GM23338 (cell line): ENCODE data around the gene BLOC1S5. TPM values are rescaled to one million over a fixed set of nuclear protein-coding genes. Genes with fewer than 3 reads are reported as not detected.

Experiments used
- ATAC-seq: fragments of 200-7000 bp; cut with Tn5 transposase; 3 replicates; pipeline ENCODE4 v1.9.1; 2020
- DNase-seq: peaks from one replicate; pipeline ENCODE4 v3.0.0-alpha.2; 2015; ENCODE audit warnings: low spot score
- H2AFZ ChIP-seq: fragments of 200-600 bp; sonication (generic); 2 replicates; pipeline ENCODE4 v1.8.0; 2016; ENCODE audit warnings: antibody characterized with exemption, mild to moderate bottlenecking, moderate library complexity
- H3F3A ChIP-seq: fragments of 200-600 bp; sonication (generic); replicated peaks from 2 replicates; pipeline ENCODE4 v1.8.0; 2017; ENCODE audit warnings: antibody characterized with exemption, mixed run types, low read depth
- H3K27ac ChIP-seq: fragments of 200-600 bp; sonication (generic); 2 replicates; pipeline ENCODE4 v1.6.1; 2016; ENCODE audit warnings: low read depth
- H3K27me3 ChIP-seq: fragments of 200-600 bp; sonication (generic); 2 replicates; pipeline ENCODE4 v1.8.0; 2016; ENCODE audit warnings: mild to moderate bottlenecking, mixed run types, moderate library complexity; ENCODE audit not compliant: insufficient read depth
- H3K36me3 ChIP-seq: fragments of 200-600 bp; sonication (generic); 2 replicates; pipeline ENCODE4 v1.8.0; 2016; ENCODE audit warnings: mild to moderate bottlenecking; ENCODE audit not compliant: insufficient read depth
- H3K4me1 ChIP-seq: fragments of 200-600 bp; sonication (generic); 2 replicates; pipeline ENCODE4 v1.8.0; 2016; ENCODE audit warnings: mild to moderate bottlenecking, moderate library complexity; ENCODE audit not compliant: insufficient read depth
- H3K4me2 ChIP-seq: fragments of 200-600 bp; sonication (generic); 2 replicates; pipeline ENCODE4 v1.7.1; 2017; ENCODE audit warnings: mixed run types
- H3K4me3 ChIP-seq: fragments of 200-600 bp; sonication (generic); 2 replicates; pipeline ENCODE4 v1.6.1; 2016; ENCODE audit warnings: mixed run types
- H3K79me2 ChIP-seq: fragments of 200-600 bp; sonication (generic); replicated peaks from 2 replicates; pipeline ENCODE4 v1.8.0; 2017; ENCODE audit warnings: mild to moderate bottlenecking; ENCODE audit not compliant: insufficient read depth
- H3K9me2 ChIP-seq: fragments of 200-600 bp; sonication (generic); 2 replicates; pipeline ENCODE4 v1.8.0; 2017; ENCODE audit not compliant: insufficient read depth
- H4K20me1 ChIP-seq: fragments of 200-600 bp; sonication (generic); replicated peaks from 2 replicates; pipeline ENCODE4 v1.8.0; 2017; ENCODE audit warnings: mild to moderate bottlenecking; ENCODE audit not compliant: insufficient read depth
- H3K27ac Mint-ChIP-seq: 2 replicates; pipeline ENCODE4 v1.8.0; 2020; ENCODE audit warnings: inconsistent platforms, mild to moderate bottlenecking, moderate library complexity, mixed read lengths
- H3K27me3 Mint-ChIP-seq: 3 replicates; pipeline ENCODE4 v1.8.0; 2022; ENCODE audit warnings: low read depth, mild to moderate bottlenecking, moderate library complexity, mixed read lengths, inconsistent platforms; ENCODE audit not compliant: insufficient read depth, poor library complexity
- H3K36me3 Mint-ChIP-seq: 3 replicates; pipeline ENCODE4 v1.8.0; 2021; ENCODE audit warnings: low read depth, mild to moderate bottlenecking, inconsistent platforms, moderate library complexity, mixed read lengths
- H3K4me1 Mint-ChIP-seq: 3 replicates; pipeline ENCODE4 v1.8.0; 2020; ENCODE audit warnings: mild to moderate bottlenecking, inconsistent platforms, mixed read lengths
- H3K4me3 Mint-ChIP-seq: 3 replicates; pipeline ENCODE4 v1.8.0; 2021; ENCODE audit warnings: moderate library complexity, mild to moderate bottlenecking, inconsistent platforms, mixed read lengths
- H3K9me3 Mint-ChIP-seq: 3 replicates; pipeline ENCODE4 v1.8.0; 2020; ENCODE audit warnings: moderate library complexity, mild to moderate bottlenecking, inconsistent platforms, mixed read lengths
- CREB1 ChIP-seq: fragments of 250-450 bp; sonication (Bioruptor Pico); IDR thresholded peaks from 2 replicates; pipeline ENCODE4 v1.5.0; 2020; ENCODE audit warnings: low read depth, mild to moderate bottlenecking, moderate library complexity
- CTCF ChIP-seq, 2 experiments: fragments of 200-600 bp in 1 of 2; sonication (generic) in 1 of 2; conservative IDR thresholded peaks; 2 replicates each; pipeline versions ENCODE4 v1.5.1 to v1.6.1; 2016 to 2017; ENCODE audit warnings: antibody characterized with exemption in 2 of 2, low read depth in 2 of 2, mild to moderate bottlenecking in 2 of 2, moderate library complexity in 1 of 2
- ETS1 ChIP-seq: IDR thresholded peaks from 2 replicates; pipeline ENCODE4 v1.6.1; 2016; ENCODE audit warnings: antibody characterized with exemption
- NANOG ChIP-seq: IDR thresholded peaks from 2 replicates; pipeline ENCODE4 v1.6.1; 2016; ENCODE audit warnings: antibody characterized with exemption, borderline replicate concordance
- REST ChIP-seq: IDR thresholded peaks from one replicate; pipeline ENCODE4 v1.6.1; 2018; ENCODE audit warnings: antibody characterized with exemption; ENCODE audit not compliant: unreplicated experiment
- ZNF114 ChIP-seq: fragments of 250-450 bp; sonication (Bioruptor Pico); IDR thresholded peaks from 2 replicates; pipeline ENCODE4 v1.5.0; 2020; ENCODE audit warnings: mild to moderate bottlenecking, moderate library complexity
- ZNF462 ChIP-seq: fragments of 250-450 bp; sonication (Bioruptor Pico); IDR thresholded peaks from 2 replicates; pipeline ENCODE4 v1.5.0; 2020; ENCODE audit warnings: mild to moderate bottlenecking, moderate library complexity
- polyA plus RNA-seq: library from polyadenylated mRNA; unstranded; fragments of >200 nt; fragmentation: Nextera tagmentation; extraction: Ambion mirVana; gene quantifications from 2 replicates; pipeline ENCODE4 v1.2.1, GENCODE V29; 2016
- total RNA-seq: library from RNA; depleted of rRNA; stranded (reverse); fragments of >200 nt; shearing (Covaris generic); gene quantifications from 2 replicates; pipeline ENCODE4 v1.2.3, GENCODE V29; 2014

The BLOC1S5 gene
- total and polyA plus RNA-seq, 2 experiments from 2014 or later, result 14.9 to 16.6 TPM

- Histone ChIP-seq H3K27me3 (no peaks in the 10 kb centered on the region), H3K36me3 (peaks cover 27% of the 10 kb centered on the region; the same call in 1 of the 2 replicates), H4K20me1 (peaks cover 49% of the 10 kb centered on the region), H3K4me2 (no peak overlapping the region), H2AFZ (no peak overlapping the region), H3K4me1 (no peaks in the 10 kb centered on the region; the same call in 1 of the 2 replicates), H3K4me3 (no peak overlapping the region), H3K79me2 (peaks cover 57% of the 10 kb centered on the region), H3K9me2 (no peaks in the 10 kb centered on the region), H3F3A (no peaks in the 10 kb centered on the region), H3K27ac (no peak overlapping the region)
- H3K36me3 Mint-ChIP-seq, result peaks cover 62% of the 10 kb centered on the region
- H3K4me1 Mint-ChIP-seq, result peaks cover 21% of the 10 kb centered on the region
- H3K4me3 Mint-ChIP-seq, result no peak overlapping the region
- DNase-seq (no peak), ATAC-seq (no peak)
- H3K27ac Mint-ChIP-seq, result no peak overlapping the region
- no peak for TF ChIP-seq ZNF114 (CRISPR knock-in tag)
- no peak for TF ChIP-seq CREB1
- no peak for TF ChIP-seq ZNF462
- H3K9me3 Mint-ChIP-seq, result peaks cover 16% of the 10 kb centered on the region
- H3K27me3 Mint-ChIP-seq, result no peaks in the 10 kb centered on the region
Observed at GRCh38 chr6:8084586-8084985, 20.4 kb upstream of the BLOC1S5 start.

- no peak for DNase-seq
- no peaks in the 10 kb centered on the region for H3K27me3 ChIP-seq
- no peaks in the 10 kb centered on the region for H3K9me2 ChIP-seq
- Mint-ChIP-seq H3K36me3 (peaks cover 54% of the 10 kb centered on the region), H3K4me3 (no peak overlapping the region), H3K4me1 (peaks cover 21% of the 10 kb centered on the region), H3K27me3 (no peaks in the 10 kb centered on the region), H3K9me3 (peaks cover 5% of the 10 kb centered on the region; the same call in 2 of the 3 replicates), H3K27ac (no peak overlapping the region; the same call in 1 of the 2 replicates)
- H2AFZ ChIP-seq, result no peak overlapping the region
- H3K4me3 ChIP-seq, result no peak overlapping the region
- H3K36me3 ChIP-seq, result peaks cover 13% of the 10 kb centered on the region; the same call in 1 of the 2 replicates
- no peak overlapping the region for H3K4me2 ChIP-seq
- no peak overlapping the region for H3K27ac ChIP-seq
- no peaks in the 10 kb centered on the region; the same call in 1 of the 2 replicates for H3K4me1 ChIP-seq
- H4K20me1 ChIP-seq, result peaks cover 50% of the 10 kb centered on the region
- no peak for ATAC-seq
- H3K79me2 ChIP-seq, result peaks cover 46% of the 10 kb centered on the region
- no peak for TF ChIP-seq ETS1
- TF ChIP-seq CTCF (conservative IDR thresholded peaks at IDR 0.05; ENCODE audit: low read depth in 2 of 2), result no peak
- no peak for TF ChIP-seq NANOG
- TF ChIP-seq REST, result no peak
- no peaks in the 10 kb centered on the region for H3F3A ChIP-seq
Observed at GRCh38 chr6:8082954-8083858, 19.0 kb upstream of the BLOC1S5 start.
